ENCODE results near the gene POP7. TPM values are rescaled to one million over a fixed set of nuclear protein-coding genes. Genes with fewer than 3 reads are reported as not detected.

Gene POP7
- total RNA-seq, 1 donor from 2014 or later = 23.9 TPM

GRCh38 chr7:100726996-100727761, 21.3 kb downstream of the POP7 start:
- DNase-seq = peak; percentile 92

DNA sequence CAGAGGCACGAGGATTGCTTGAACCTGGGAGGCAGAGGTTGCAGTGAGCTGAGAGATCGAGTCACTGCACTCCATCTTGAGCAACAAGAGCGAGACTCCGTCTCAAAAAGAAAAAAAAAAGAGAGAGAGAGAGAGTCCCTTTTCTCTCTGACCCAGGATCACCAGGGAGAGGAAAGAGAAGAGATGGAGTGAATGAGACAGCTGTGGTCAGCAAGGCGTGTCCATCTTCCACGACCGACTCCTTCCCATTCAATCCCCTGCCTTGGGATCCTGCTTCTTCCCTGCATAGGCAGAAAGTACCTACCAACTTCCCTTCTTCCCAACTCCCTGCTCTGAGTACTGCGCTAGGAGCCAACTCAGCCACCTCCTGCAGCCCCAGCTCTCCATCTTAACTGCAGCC, 22.3 kb downstream of the POP7 start:
- no peak for DNase-seq

DNA sequence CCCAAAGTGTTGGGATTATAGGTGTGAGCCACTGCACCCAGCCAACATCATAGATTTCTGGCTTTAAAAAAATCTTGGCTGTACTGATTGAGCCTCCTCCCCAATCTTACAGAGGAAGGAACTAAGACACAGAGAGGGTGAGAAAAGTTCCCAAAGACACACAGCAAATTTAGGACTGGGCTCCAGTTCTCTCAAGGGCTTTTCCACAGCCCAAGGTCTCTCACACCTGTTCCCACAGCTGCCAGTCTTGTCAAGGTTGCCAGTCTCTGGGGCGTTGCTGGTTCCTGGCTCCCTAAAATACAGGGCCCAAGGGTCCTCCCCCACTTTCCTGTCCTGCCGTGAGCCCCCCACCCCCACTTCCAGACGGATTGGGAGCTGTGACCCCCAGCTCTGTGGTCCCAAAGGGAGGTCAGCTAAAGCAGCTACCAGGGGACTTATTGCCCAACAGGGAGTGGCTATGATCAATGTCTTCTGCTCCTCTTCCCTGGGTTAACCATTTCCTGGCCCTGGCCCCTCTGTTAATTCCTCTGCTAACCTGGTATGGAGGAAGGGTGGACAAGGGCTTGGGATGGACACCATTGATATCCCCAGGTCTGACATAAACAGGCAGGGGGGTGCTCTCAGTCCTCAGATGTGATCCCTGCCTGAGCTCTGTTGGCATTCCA, 24.3 kb downstream of the POP7 start:
- no peak for DNase-seq

- no peak for DNase-seq
Measured at GRCh38 chr7:100731937-100732636, 26.2 kb downstream of the POP7 start.

DNA sequence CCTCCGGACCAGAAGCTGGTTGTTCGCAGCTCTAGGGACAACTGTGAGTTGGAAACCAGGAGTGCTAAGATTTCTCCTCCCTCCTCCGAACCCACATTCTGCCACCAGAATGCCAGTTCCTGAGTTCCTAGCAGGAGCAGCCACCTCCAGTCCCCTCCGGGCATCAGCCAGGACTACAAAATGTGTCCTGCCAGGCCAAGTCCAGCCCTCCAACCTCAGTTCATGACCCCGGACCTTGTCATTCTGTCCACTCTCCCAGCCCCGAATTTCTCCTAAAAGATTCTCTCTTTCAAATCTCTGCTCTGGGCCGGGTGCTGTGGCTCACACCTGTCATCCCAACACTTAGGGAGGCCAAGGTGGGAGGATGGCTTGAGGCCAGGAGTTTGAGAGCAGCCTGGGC, 29.8 kb downstream of the POP7 start:
- no peak for DNase-seq

DNA sequence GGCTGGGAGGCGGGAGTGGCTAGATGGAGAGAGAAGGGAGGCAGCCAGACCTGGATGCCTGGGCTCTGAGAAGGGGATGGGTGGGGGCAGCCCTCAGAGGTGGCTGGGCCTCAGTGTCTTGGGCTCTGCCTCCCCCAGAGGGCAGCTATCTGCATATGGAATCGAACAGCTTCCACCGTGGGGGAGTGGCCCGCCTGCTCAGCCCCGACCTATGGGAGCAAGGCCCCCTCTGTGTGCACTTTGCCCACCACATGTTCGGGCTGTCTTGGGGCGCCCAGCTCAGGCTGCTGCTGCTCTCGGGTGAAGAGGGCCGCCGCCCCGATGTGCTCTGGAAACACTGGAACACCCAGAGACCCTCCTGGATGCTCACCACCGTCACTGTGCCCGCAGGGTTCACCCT, 30.8 kb downstream of the POP7 start:
- no peak for DNase-seq

- DNase-seq = no peak
Measured at GRCh38 chr7:100739934-100740333, 34.0 kb downstream of the POP7 start.

GRCh38 chr7:100744605-100745004, 38.7 kb downstream of the POP7 start:
- no peak for DNase-seq

DNA sequence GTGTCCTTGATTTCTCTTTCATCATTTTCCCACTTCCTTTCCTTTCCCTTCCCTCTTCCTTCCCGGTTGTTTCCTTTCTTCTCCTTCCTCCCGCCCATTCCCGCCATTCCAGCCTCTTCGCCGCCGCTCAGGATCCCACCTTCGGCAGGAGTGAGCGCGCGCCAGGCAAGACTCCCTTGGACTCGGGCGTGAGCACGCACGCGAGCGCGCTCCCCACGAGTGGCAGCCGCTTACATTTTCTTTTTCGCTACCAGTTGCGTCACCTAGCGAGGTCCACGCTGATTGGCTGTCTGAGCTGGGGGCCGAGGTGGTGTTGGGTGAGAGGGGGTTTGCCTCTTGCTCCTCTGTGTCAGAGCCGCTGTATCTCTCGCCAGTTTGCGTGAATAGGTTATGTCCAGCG, 39.3 kb downstream of the POP7 start:
- DNase-seq = peak; percentile 20

DNA sequence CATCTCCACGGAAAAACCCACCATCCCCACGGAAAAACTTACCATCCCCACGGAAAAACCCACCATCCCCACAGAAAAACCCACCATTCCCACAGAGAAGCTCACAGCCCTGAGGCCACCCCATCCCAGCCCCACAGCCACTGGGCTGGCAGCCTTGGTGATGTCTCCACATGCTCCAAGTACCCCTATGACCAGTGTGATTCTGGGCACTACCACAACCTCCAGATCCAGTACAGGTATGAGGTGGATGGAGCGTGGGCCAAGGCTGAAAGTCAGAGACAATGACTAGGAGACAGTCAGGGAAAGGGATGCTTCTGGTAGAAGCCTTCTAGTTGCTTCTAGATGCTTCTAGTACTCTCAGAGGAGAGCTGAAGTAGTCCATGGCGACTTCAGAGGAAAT, 47.1 kb downstream of the POP7 start:
- DNase-seq = no peak

GRCh38 chr7:100753750-100754149, 47.8 kb downstream of the POP7 start:
- no peak for DNase-seq

Other genes starting within 250 kb of the POP7 start
- gene SPACDR, start 241.9 kb upstream of the POP7 start, total RNA-seq = 0.49 TPM
- gene TSC22D4, start 226.9 kb upstream of the POP7 start, total RNA-seq = 18.8 TPM
- gene NYAP1, start 222.2 kb upstream of the POP7 start, total RNA-seq = 1.7 TPM
- 5.2 TPM for gene AGFG2, start 166.9 kb upstream of the POP7 start, total RNA-seq
- gene SAP25, start 132.2 kb upstream of the POP7 start, total RNA-seq = 0.39 TPM
- 13.3 TPM for gene LRCH4, start 120.0 kb upstream of the POP7 start, total RNA-seq
- 0.20 TPM for gene FBXO24, start 119.8 kb upstream of the POP7 start, total RNA-seq
- gene PCOLCE, start 103.8 kb upstream of the POP7 start, total RNA-seq = 102 TPM
- 5.8 TPM for gene MOSPD3, start 93.6 kb upstream of the POP7 start, total RNA-seq
- gene TFR2, start 64.6 kb upstream of the POP7 start, total RNA-seq = 1.4 TPM
- not detected for gene ACTL6B, start 49.7 kb upstream of the POP7 start, total RNA-seq
- gene GNB2, start 32.4 kb upstream of the POP7 start, total RNA-seq = 69.4 TPM
- gene GIGYF1, start 11.9 kb upstream of the POP7 start, total RNA-seq = 17.9 TPM
- gene EPO, start 14.3 kb downstream of the POP7 start, total RNA-seq = not detected
- not detected for gene ZAN, start 27.5 kb downstream of the POP7 start, total RNA-seq
- gene EPHB4, start 121.4 kb downstream of the POP7 start, total RNA-seq = 54.6 TPM
- 12.2 TPM for gene SLC12A9, start 146.6 kb downstream of the POP7 start, total RNA-seq
- 36.5 TPM for gene TRIP6, start 161.3 kb downstream of the POP7 start, total RNA-seq
- 42.6 TPM for gene SRRT, start 169.0 kb downstream of the POP7 start, total RNA-seq
- gene UFSP1, start 183.6 kb downstream of the POP7 start, total RNA-seq = 1.2 TPM
- 9.8 TPM for gene ACHE, start 189.8 kb downstream of the POP7 start, total RNA-seq
- gene MUC3A, start 243.4 kb downstream of the POP7 start, total RNA-seq = not detected